ENCODE results near the gene KRT34. TPM values are rescaled to one million over a fixed set of nuclear protein-coding genes. Genes with fewer than 3 reads are reported as not detected.
"Not testable (repeated sequence)": the region's sequence is repeated elsewhere in the genome, so short reads cannot be mapped to it uniquely, and the experiment has no call there.

The KRT34 gene
- polyA plus RNA-seq, 1 donor = not detected

DNA sequence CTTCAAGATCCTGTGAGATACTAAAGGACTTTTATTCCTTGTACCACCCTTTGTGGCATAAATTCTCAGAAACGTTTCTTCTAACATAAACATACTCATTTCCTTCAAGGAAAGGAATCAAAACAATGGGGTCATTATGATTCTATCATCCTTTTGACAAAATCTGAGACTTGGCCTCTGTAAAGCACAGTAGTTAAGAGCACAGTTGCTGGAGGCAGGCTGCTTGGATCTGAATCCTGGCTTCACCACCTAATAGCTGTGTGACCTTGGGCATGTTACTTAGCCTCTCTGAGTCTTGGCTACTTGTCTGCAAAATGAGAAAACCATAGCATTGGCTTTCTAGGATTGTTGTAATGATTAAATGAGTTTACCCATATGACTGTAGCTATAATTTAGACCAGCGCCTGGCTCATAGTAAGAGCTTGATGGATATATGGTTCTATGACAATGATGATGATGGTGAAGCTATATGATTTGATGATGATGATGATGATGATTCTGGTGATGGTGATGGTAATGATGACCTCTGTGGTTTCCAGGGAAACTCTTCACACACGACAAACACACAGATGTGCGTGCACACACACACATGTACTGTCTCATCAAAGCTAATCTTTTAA, 21.4 kb upstream of the KRT34 start:
- DNase-seq = no peak

DNA sequence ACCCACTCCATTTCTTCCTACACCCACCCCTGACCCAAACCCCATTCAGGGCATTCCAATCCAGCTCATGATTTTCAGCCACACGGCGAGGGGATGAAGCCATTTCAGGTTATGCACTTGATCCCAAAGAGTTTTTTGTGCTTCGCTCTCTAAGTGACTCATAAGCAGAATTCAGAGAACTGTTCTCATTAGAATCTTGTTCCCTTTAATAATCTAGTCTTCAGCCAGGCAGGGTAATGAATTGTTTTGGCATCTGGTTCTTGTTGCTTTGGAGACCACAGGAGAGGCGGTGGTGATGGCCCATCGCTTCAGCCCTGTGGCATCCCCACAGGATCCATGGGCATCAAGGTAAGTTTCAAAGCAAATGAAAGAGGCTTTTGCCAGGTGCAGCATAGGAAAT, 20.1 kb upstream of the KRT34 start:
- no peak for DNase-seq

DNA sequence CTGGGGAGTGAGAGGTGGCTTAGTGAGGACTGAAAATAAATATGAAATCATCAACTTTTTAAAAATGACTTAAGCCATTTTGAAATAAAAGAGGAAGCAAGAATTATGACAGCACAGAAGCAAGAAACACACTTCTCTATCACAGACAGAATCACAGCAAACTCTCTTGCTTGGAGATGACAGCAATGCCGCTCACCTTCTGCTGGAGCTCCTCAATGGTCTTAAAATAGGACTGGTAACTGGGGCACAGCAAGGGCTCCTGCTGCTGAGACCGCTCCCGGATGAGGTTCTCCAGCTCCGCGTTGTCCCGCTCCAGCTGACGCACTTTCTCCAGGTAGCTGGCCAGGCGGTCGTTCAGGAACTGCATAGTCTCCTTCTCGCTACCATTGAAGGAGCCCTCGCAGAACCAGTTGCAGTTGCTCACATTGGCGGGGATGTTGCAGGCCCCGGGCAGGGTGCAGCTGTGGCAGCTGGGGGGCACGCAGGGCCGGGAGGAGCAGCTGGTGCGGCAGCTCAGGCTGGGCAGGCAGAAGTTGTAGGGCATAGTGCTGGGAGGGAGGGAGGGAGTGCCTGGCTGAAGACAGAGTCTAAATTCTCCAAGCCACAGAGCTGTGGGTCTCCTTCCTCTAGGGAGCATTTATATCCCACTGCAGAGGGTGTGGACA, 15.0 kb upstream of the KRT34 start, which contains the start of gene KRT31:
Gene KRT31 (minus strand): TSS at position 613 of the 665 bp plus-strand sequence. CDS start 69 bp downstream, at position 544.
- DNase-seq = peak; percentile 1

DNA sequence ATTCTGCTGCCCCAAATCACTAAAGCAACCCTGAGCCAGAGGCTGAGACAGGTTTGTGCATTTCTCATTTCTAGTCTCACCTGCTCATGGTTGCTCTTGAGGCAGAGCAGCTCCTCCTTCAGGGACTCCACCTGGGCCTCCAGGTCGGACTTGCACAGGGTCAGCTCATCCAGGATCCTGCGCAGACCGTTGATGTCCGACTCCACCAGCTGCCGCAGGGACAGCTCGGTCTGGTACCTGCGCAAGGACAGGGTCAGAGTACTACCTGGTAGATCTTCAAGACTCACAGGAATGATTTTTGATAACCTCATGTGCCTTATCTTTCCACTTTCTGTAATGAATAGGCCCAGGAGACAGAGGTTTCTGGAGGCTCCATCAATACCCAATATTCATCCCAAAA, 14.2 kb upstream of the KRT34 start:
- DNase-seq = no peak

DNA sequence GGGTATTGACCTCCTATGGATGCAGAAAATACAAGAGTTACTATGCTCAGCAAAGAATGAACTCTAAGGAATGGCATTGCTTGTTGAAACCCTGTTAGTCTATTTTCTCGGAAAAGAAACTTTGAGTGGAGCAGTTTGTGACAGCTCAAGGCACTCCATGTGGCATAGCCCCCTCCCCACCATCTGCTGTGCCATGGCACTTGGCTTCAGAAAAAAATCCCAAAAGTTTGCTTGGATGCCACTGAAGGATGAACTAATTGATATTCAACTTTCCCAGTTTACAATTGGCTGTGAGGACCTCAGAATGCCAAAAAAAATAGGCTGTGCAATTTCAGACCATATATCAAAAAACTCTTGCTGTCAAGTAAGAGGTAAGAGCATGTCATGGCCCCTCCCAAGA, 13.5 kb upstream of the KRT34 start:
- no peak for DNase-seq

DNA sequence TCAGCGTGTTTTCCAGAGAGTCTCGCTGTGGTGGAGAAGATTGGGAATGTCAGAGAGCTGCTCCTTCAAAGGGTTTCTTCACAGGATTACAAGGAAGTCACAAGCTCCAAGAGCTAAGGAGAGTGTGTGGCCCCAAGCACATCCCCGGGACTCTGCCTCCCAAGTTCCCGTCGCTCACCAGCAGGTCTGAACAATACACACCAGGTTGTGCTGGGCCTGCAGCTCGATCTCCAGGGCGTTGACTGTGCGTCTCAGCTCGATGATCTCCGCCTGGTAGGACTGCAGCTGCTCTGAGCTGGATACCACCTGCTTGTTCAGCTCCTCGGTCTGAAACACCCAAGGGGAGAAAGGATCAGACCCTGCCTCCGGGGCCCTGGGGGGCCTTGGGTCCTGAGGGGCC, 12.9 kb upstream of the KRT34 start:
- not testable (repeated sequence) for DNase-seq

DNA sequence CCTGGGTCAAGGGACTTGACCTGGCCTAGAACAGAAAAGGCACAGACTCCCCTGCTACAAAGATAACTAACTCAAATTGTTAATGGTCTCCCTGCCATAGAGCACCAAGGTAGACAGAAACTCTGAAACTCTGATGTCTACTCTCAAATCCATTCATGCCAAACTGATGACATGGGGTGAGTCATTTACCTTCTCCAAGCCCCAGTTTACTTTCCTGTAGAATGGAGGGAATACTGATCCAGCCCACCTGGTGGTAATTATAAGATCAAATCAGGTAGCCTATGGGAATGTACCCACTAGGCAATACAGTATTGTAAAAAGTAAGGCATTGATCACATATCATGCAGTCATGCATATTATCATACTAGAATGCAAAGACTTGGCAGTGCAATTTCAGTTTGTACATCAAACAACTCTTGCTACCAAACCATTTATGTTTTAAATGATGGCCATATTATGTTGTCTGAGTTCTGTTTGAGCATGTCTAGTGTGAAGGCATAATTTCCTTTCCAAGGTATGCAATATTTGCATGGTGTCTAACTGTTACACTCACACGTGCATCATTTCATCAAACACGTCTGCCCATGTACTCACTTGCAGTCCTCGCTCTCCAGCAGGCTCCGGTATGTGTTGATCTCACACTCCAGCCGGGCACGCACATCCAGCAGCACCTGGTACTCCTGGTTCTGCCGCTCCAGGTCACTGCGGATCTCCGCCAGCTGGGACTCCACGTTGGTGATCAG, 12.3 kb upstream of the KRT34 start:
- no peak for DNase-seq

DNA sequence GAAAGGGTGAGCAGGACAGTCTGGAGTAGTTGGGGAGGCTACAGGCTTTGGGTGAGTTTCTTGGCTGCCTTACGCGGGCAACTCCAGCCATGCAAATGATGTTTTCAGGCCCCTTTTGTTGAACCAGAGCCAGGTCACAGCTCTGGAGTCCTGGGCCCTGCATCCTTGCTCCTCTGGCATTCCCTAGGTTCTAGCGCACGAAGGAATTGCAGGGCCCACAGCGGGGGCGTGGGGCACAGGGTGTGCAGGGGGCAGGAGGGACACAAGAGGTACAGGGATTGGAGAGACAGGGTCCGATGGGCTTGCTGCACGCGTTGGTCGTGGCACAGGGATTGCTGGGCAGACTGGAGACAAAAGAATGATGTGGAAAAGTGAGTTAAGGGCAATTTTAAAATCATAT, 11.7 kb upstream of the KRT34 start:
- no peak for DNase-seq

DNA sequence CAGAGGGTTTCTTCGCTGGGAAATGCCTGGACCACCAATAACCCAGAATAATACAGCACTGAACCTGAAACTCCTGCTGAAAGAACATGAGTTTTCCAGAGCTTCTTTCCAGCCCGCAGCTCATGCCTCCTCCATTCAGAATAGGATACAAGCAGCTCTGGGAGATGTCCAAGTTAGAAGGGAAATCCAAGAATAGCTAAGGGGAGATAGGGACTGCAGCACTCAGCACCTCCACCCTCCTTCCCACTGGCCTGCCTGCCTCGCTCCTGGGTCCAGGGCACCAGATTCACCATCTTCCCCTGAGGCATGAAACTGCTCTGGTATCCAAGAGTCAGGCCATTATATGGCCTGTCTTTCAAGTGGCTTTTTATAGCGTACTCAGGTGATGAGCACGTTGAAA, 11.2 kb upstream of the KRT34 start:
- DNase-seq = peak; percentile 6

DNA sequence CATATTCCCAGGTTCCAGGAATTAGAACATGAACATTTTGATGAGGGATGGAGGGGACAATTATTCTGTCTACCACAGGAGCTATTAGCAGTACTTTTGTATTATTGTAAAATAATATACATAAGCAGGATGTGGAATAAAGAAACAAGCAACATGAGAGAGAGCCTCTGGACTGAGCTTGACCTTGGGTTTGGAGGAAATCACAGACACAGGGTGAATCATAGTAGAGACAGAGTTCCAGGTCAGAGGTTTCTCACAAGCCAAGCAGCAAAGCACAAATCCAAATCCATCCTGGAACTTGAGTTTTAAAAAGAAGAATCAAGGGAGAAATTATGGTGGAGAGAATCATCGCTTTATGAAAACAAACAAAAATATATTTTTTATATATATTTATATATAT, 10.2 kb upstream of the KRT34 start:
- DNase-seq = no peak

DNA sequence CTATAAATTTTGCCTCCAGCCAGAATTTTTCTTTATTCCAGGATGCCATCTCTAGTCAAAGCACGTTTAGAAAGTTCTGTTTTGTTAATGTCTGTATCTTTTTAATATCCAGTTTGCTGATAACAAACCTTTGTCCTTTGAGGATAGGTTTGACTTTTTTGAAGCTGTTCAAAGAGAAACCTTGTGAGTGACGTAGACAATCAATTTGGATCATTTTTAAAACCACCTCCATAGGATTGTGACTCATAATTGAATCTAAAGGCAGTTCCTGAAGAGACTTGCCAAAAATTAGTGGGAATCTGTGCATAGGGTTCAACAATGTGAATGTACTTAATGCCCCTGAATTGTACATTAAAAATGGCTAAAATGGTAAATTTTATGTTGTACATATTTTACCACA, 9.4 kb upstream of the KRT34 start:
- DNase-seq = no peak

DNA sequence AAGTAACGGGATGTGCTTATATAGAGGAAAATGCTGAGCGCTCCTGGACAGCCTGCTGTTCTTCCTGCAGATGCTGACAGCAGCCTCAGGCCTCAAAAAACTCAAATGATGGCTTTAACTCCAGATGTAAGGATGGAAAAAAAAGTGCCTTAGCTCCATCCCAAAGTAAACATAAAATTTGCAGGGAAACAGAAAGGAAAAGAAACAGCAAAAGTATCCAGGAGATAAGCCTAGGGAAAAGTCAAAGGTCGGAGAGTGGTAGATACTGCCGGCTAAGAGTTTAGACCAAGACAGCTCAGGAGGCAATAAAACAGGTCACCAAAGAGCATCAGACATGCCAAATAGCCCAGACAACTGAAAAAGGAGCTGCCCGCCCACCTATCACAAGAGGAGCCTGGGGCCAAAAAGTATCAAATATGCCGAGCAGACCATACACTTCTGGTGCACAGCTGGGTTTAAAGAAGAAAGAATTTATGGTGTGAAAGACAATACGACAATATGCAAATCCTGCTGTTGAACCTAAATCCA, 8.4 kb upstream of the KRT34 start:
- no peak for DNase-seq

DNA sequence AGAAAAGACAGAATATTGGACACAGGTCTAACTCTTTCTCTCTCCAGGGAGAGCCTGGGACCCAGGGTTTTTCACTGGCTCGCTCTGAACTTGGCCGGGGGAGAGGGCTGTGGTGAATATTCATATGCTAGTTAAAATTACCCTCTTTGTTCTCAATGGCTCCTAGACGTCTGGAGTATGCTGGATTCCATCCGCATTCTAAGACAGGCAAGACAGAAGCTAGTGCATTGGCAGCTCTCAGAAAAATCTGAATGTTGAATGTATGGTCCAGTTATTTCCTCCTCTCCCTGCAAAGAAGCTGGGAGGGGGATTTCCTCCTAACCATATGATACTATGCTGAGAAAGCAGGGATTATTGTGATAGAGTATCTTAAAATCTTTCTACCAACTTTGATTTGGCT, 5.6 kb upstream of the KRT34 start:
- no peak for DNase-seq

DNA sequence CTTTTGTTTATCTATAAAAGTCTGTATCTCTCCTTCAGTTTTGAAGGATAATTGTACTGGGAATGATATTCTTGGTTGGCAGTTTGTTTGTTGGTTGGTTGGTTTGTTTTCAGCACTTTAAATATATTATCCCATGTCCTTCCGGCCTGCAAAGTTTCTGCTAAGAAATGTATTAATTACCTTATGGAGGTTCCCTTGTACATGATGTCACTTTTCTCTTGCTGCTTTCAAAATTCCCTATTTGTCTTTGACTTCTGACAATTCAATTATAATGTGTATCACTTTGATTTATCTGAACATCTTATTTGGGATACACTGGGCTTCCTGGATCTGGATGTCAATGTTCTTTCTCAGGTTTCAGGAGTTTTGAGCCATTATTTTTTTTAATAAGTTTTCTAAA, 4.1 kb upstream of the KRT34 start:
- no peak for DNase-seq

DNA sequence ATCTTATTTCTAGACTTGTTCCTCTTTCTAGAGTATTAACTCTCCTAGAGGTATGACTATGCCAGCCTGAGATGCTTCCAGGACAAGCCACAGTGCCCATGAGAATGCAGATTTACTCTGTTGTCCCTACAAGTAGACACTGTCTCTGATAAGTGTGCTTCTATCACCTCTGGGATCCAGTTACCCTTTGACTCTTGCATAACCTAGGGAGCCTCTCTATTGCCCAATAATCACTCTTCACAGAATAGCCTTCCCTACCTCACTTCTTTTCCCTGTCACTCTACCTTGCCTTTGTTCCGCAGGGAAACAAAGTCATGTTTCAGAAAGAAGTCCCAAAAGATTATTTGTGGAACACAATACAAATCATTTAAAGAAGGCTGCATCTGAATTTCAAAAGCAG, 1.6 kb upstream of the KRT34 start:
- DNase-seq = no peak

DNA sequence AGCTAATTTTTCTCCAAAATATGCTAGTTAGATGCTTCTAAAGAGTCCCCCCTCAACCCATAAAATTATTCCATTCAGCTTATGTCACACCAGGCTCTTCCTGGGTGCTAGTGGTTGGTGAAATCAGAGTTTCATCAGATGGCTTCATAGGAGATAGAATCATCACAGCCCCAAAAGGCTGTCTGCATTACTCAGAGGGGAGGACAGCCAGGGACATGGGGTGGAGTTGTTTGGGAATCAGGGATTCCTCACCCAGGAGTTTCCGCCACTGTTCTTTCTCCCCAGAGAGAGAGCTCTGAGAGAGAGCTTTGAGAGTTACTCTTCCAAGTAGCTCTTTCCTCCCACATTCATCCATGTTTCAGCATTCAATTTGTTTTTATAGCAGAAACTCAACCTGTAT, 288 bp upstream of the KRT34 start:
- no peak for DNase-seq

DNA sequence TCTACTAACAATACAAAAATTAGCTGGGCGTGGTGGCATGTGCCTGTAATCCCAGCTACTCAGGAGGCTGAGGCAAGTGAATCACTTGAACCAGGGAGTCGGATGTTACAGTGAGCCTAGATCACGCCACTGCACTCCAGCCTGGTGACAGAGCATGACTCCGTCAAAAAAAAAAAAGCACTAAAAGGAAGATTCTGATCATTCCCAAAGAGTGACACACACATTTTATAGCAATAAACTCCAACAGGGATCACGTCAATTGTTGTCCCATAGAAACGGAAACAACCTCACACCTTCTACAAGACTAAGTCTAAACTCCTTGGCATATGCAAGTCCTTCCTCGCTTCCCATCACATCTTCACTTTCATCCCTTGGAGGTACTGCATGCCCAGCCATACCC, 2.0 kb downstream of the KRT34 start:
- DNase-seq = not testable (repeated sequence)

DNA sequence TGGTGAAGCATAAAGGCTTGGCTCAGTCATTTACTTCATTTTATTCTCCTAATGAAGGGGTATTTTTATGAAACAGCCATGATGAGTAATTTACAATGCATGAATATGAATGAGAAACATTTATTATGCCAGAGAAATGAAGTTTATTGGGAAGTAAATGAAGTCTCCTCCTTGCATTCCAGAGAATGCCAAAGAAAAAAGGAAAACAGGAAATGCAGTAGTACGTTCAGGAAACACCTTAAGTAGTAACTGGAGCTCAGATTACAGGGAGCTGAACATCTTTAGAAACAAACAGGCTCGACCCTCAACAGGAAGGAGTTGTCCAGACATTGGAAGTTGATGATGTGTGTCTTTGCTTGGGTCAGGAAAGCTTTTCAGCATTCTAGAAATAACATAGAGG, 4.6 kb downstream of the KRT34 start:
- no peak for DNase-seq

DNA sequence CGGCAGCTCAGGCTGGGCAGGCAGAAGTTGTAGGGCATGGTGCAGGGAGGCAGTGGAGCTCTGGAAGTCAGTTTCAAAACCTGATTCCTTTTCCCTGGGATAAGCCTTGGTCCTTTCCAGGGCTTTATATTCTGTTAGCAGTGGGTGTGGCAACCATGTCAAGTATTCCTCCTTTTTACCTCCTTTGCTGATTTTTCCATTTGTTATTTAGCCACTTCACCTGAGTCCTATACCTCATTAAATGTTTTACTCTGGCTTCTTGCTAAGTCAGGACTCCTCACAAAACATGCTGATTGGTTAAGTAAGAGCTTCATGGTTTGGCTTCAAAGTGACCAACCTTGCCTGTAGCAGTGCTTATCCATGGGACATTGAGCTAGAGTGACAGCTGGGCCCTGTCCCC, 12.4 kb downstream of the KRT34 start, which contains the start of gene KRT33B:
Gene KRT33B (minus strand): TSS at position 101 of the 400 bp plus-strand sequence. CDS start 63 bp downstream, at position 38.
- DNase-seq = no peak

DNA sequence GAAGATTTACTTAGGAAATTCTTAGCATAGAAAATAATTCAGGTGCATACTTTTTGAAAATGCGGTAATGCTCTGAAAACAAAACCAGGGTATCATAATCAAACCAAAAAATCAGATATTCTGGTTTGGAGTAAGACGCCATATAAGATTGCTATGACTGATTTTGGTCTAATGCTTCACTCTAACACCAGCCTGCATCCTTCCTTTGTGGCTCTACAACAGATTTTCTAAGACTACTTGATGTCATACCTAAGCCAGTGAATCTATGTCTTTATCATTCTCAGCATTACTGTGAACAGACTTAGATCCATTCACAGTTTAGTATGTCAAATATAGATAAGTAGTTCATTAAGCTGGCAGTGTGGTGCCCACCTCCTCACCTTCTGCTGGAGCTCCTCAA, 13.1 kb downstream of the KRT34 start:
- no peak for DNase-seq

DNA sequence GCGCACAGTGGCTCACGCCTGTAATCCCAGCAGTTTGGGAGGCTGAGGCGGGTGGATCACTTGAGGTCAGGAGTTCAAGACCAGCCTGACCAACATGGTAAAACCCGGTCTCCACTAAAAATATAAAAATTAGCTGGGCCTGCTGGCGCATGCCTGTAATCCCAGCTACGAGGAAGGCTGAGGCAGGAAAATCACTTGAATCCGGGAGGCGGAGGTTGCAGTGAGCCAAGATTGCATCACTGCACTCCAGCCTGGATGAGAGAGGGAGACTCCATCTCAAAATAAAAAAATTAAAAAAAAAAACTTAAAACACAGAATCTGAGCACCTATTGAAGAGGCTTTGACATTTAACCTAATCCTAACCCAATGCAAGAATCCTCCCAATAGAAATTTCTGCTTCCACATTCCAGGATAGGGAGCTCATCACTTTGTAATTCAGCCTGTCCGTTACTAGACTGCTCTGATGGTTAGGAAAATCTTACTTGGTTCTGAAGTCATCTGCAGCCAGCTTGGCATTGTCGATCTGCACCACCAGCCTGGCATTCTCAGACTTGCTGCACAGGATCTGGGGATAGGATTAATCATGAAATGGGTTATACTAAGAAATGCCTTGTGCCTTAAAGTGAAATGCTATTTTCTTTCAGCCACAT, 14.6 kb downstream of the KRT34 start:
- peak; percentile 16 for DNase-seq

DNA sequence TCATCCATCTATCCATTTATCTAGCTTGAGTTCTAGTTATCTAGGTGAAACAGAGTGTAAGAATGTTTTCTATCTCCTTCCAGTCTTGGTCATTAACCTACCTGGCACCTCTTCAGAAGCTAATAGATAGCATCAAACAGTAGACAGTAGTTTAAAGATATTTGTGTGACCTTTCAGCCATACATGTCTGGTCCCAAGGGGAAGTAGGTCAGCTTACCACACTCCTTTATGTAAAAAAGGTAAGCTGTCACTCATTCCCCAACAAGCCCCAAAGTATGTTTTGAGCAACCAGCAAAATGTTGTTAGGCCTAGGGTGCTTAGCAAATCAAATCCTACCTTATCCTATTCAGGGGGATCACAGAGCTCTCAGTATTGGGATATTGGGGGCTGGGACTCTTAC, 16.0 kb downstream of the KRT34 start:
- no peak for DNase-seq

DNA sequence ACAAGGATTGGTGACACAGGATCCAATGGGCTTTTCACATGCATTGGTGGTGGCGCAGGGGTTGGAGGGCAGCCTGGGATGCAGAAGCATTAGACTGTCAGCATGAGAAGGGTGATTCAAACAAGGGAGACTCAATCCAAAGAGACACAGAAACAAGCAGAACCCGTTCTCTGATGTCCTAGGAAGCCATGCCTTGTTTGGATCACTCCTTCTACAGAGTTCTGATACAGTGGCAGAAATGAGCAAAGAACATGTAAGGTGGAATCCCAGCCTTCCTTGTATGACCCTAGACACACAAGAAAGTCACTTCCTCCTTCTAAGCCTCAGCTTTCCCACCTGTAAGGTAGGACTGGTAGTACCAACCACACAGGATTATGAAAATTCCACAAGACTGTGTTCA, 18.2 kb downstream of the KRT34 start:
- no peak for DNase-seq

Measured in hindlimb muscle (tissue), 1 donor.